GM12878 (cell line): ENCODE data around the gene ZNF780A. TPM values are rescaled to one million over a fixed set of nuclear protein-coding genes. Genes with fewer than 3 reads are reported as not detected.

ENCODE experiments used
- ATAC-seq: fragments of 200-7000 bp; cut with Tn5 transposase; 3 replicates; pipeline ENCODE4 v1.9.1; 2020; ENCODE audit warnings: mild to moderate bottlenecking, moderate library complexity
- BruUV-seq: library from RNA; stranded (reverse); fragments of 400-500 nt; replicated peaks from 2 replicates; lab custom pipeline; 2021; lab: Mats Ljungman, UMichigan
- CTCF ChIA-PET: fragments of 300-600 bp; sonication (Branson Sonifier 250); formaldehyde crosslinking; extraction: SDS; loops from one replicate; lab custom pipeline; 2021; ENCODE audit warnings: inconsistent platforms; lab: Yijun Ruan, JAX
- POLR2A ChIA-PET: fragments of 350-600 bp; formaldehyde crosslinking; extraction: SDS; loops from one replicate; lab custom pipeline; 2021; ENCODE audit warnings: inconsistent platforms; lab: Charles Lee
- RAD21 ChIA-PET: fragments of 300-600 bp; sonication (Branson Sonifier 250); formaldehyde crosslinking; loops from one replicate; lab custom pipeline; 2023; ENCODE audit warnings: antibody characterized with exemption; ENCODE audit not compliant: unreplicated experiment; lab: Charles Lee
- SMC1A ChIA-PET: fragments of 300-600 bp; sonication (Branson Sonifier 250); formaldehyde crosslinking; loops from one replicate; lab custom pipeline; 2023; ENCODE audit not compliant: unreplicated experiment, uncharacterized antibody; lab: Charles Lee
- DNase-seq: peaks from one replicate; pipeline ENCODE4 v3.0.0-alpha.2; 2011; ENCODE audit warnings: low read depth, low spot score
- FAIRE-seq: peaks from 3 replicates; lab custom pipeline; 2011; peaks lifted over from hg19 to GRCh38; lab: Jason Lieb, UNC
- H2AFZ ChIP-seq: 2 replicates; pipeline ENCODE4 v1.6.0; 2011; ENCODE audit warnings: low read depth, low read length, control low read depth; ENCODE audit not compliant: control insufficient read depth
- H3K27ac ChIP-seq: 2 replicates; pipeline ENCODE4 v1.5.1; 2011; ENCODE audit warnings: control low read depth; ENCODE audit not compliant: control insufficient read depth, insufficient read depth
- H3K27me3 ChIP-seq, 2 experiments: replicated peaks in 1 of 2; 2 replicates each; pipeline versions ENCODE4 v1.6.0 to v1.6.1; 2011; ENCODE audit warnings: low read length in 1 of 2; ENCODE audit not compliant: control insufficient read depth in 2 of 2, insufficient read depth in 2 of 2
- H3K36me3 ChIP-seq, 2 experiments: 2 replicates each; pipeline ENCODE4 v1.5.1; 2011; ENCODE audit warnings: low read length in 1 of 2; ENCODE audit not compliant: control insufficient read depth in 2 of 2, insufficient read depth in 2 of 2
- H3K4me1 ChIP-seq: 2 replicates; pipeline ENCODE4 v1.6.1; 2011; ENCODE audit warnings: mild to moderate bottlenecking, low read length, moderate library complexity, mixed read lengths; ENCODE audit not compliant: control insufficient read depth, insufficient read depth
- H3K4me2 ChIP-seq: 2 replicates; pipeline ENCODE4 v1.6.0; 2011; ENCODE audit warnings: control low read depth; ENCODE audit not compliant: control insufficient read depth, insufficient read depth
- H3K4me3 ChIP-seq: fragments of 200-600 bp; sonication (generic); 2 replicates; pipeline ENCODE4 v1.5.1; 2016
- H3K79me2 ChIP-seq: 2 replicates; pipeline ENCODE4 v1.6.0; 2011; ENCODE audit warnings: low read length; ENCODE audit not compliant: control insufficient read depth, insufficient read depth
- H3K9ac ChIP-seq: 2 replicates; pipeline ENCODE4 v1.8.0; 2011; ENCODE audit warnings: low read length, control low read depth, mixed read lengths; ENCODE audit not compliant: control insufficient read depth, insufficient read depth
- H3K9me3 ChIP-seq: replicated peaks from 3 replicates; pipeline ENCODE4 v1.5.1; 2011; ENCODE audit warnings: mild to moderate bottlenecking, low read length; ENCODE audit not compliant: control insufficient read depth, insufficient read depth
- H4K20me1 ChIP-seq: 2 replicates; pipeline ENCODE4 v1.6.0; 2011; ENCODE audit not compliant: control insufficient read depth, insufficient read depth
- ASH2L ChIP-seq: fragments of 300-600, 200-600 bp; sonication (generic); IDR thresholded peaks from 2 replicates; pipeline ENCODE4 v1.6.1; 2017; ENCODE audit warnings: low read depth, mild to moderate bottlenecking, borderline replicate concordance
- E4F1 ChIP-seq: fragments of 450-650 bp; IDR thresholded peaks from 2 replicates; pipeline ENCODE4 v1.6.1; 2018; ENCODE audit warnings: borderline replicate concordance, mild to moderate bottlenecking; ENCODE audit not compliant: partially characterized antibody
- ELK1 ChIP-seq: IDR thresholded peaks from 2 replicates; pipeline ENCODE4 v1.6.1; 2012; ENCODE audit warnings: low read depth, low read length, improper control_type of control experiment
- FOXK2 ChIP-seq: fragments of 450-650 bp; IDR thresholded peaks from 2 replicates; pipeline ENCODE4 v1.6.1; 2017; ENCODE audit warnings: mild to moderate bottlenecking, moderate library complexity
- MYC ChIP-seq: IDR thresholded peaks from 2 replicates; pipeline ENCODE4 v1.6.1; 2011; ENCODE audit warnings: mild to moderate bottlenecking, low read length, moderate library complexity, inconsistent platforms; ENCODE audit not compliant: insufficient read depth, insufficient replicate concordance, insufficient read length, severe bottlenecking
- RB1 ChIP-seq: fragments of 450-650 bp; formaldehyde crosslinking; IDR thresholded peaks from 2 replicates; pipeline ENCODE4 v1.6.1; 2017; ENCODE audit warnings: mild to moderate bottlenecking, borderline replicate concordance
- RFX5 ChIP-seq: IDR thresholded peaks from 2 replicates; pipeline ENCODE4 v1.6.1; 2011; ENCODE audit warnings: low read depth, low read length, improper control_type of control experiment
- SPI1 ChIP-seq: IDR thresholded peaks from 2 replicates; pipeline ENCODE4 v1.6.1; 2011; ENCODE audit warnings: low read depth, mild to moderate bottlenecking, low read length, moderate library complexity, borderline replicate concordance; ENCODE audit not compliant: insufficient read depth
- SREBF1 ChIP-seq: IDR thresholded peaks from 2 replicates; pipeline ENCODE4 v1.6.1; 2012; ENCODE audit warnings: mild to moderate bottlenecking, low read length
- TCF12 ChIP-seq: IDR thresholded peaks from 2 replicates; pipeline ENCODE4 v1.6.1; 2011; ENCODE audit warnings: low read depth, mild to moderate bottlenecking, low read length
- YY1 ChIP-seq: IDR thresholded peaks from 2 replicates; pipeline ENCODE4 v1.6.1; 2011; ENCODE audit warnings: low read depth, mild to moderate bottlenecking, low read length
- ZBTB33 ChIP-seq: fragments of 450-650 bp; IDR thresholded peaks from 2 replicates; pipeline ENCODE4 v1.6.1; 2017; ENCODE audit warnings: mild to moderate bottlenecking
- WGBS: methylation state at CpG from one replicate; pipeline ENCODE4 v1.1.6; 2016; ENCODE audit warnings: low lambda C conversion rate; ENCODE audit not compliant: insufficient replicate concordance, insufficient coverage; ENCODE audit errors: missing lambda C conversion rate; 5-methylcytosine and 5-hydroxymethylcytosine counted together
- in situ Hi-C: fragments of 300-500 bp; cut with MboI; formaldehyde crosslinking; loops from 9 replicates; pipeline ENCODE4 v1.14.3; 2018; ENCODE audit warnings: mixed read lengths
- intact Hi-C: fragments of 100-400 bp; cut with micrococcal nuclease; formaldehyde crosslinking; loops from one replicate; pipeline ENCODE4 v1.14.2; 2022; ENCODE audit not compliant: unreplicated experiment
- polyA plus RNA-seq, 11 experiments: library from polyadenylated mRNA; depleted of rRNA in 4 of 11; unstranded in 6 of 11; stranded (reverse) in 5 of 11; fragments of >200 nt; fragmentation: Nextera tagmentation in 4 of 11; fragmentation: Illumina TruSeq in 1 of 11; extraction: Ambion mirVana in 4 of 11; extraction: Trizol in 1 of 11; gene quantifications; 1 replicate in 1 of 11; 2 replicates in 10 of 11; pipeline versions ENCODE4 v1.2.1 to v1.2.3, GENCODE V29; 2011 to 2016; ENCODE audit warnings: inconsistent platforms in 2 of 11, missing spikeins in 2 of 11, low read depth in 1 of 11
- total RNA-seq, 4 experiments: library from RNA; depleted of rRNA in 3 of 4; stranded (reverse); fragments of >200 nt in 3 of 4; fragmentation: Illumina TruSeq in 1 of 4; extraction: Trizol in 1 of 4; gene quantifications; 2 replicates each; pipeline versions ENCODE4 v1.2.1 to v1.2.3, GENCODE V29; 2013 to 2021

Gene ZNF780A
- total and polyA plus RNA-seq, 10 of the 15 experiments (the other 5 are each of a cell fraction or from before 2014, with no cell fraction given): 10.9 to 27.6 (median 17.6) TPM

GRCh38 chr19:40136818-40137217 is 46.1 kb upstream of the ZNF780A start:
- intact Hi-C loops (no loop called here), in situ Hi-C loops (no loop called here)
- H3K4me2 ChIP-seq: no peak overlapping the region
- H3K27me3 ChIP-seq: no peaks in the 10 kb centered on the region
- peaks cover 2% of the 10 kb centered on the region; the same call in 1 of the 2 replicates for H3K79me2 ChIP-seq
- no peak overlapping the region for H3K9ac ChIP-seq
- ChIA-PET SMC1A (no interaction called here), CTCF (interaction anchor here (0.6 to 1.1 kb wide), 2 partner anchors 29 to 132 kb away, joined by 3 to 4 read pairs; no protein-coding TSS in a partner anchor), POLR2A (no interaction called here), RAD21 (no interaction called here)
- BruUV-seq: no TSS peak
- ATAC-seq: no peak
- FAIRE-seq: no peak
- 72% methylated on average over 5 of the region's 5 CpGs for WGBS
- H3K9me3 ChIP-seq: no peaks in the 10 kb centered on the region; the same call in 2 of the 3 replicates
- no peaks in the 10 kb centered on the region for H4K20me1 ChIP-seq
- H3K4me1 ChIP-seq: no peaks in the 10 kb centered on the region
- no peak overlapping the region for H3K4me3 ChIP-seq
- no peaks in the 10 kb centered on the region for H3K36me3 ChIP-seq
- DNase-seq: no peak
- no peak overlapping the region for H2AFZ ChIP-seq
- TF ChIP-seq FOXK2: no peak
- no peak for TF ChIP-seq ASH2L
- no peak for TF ChIP-seq MYC
- no peak for TF ChIP-seq RFX5
- no peak for TF ChIP-seq RB1
- no peak for TF ChIP-seq TCF12
- H3K27ac ChIP-seq: no peak overlapping the region

- intact Hi-C loops (no loop called here), in situ Hi-C loops (no loop called here)
- no TSS peak for BruUV-seq
- RAD21 ChIA-PET: interaction anchor here (0.6 to 1.0 kb wide), 3 partner anchors 31 to 90 kb away, joined by 3 to 4 read pairs (median 3); no protein-coding TSS in a partner anchor
- Histone ChIP-seq H3K4me2 (no peak overlapping the region), H3K9ac (no peak overlapping the region), H4K20me1 (no peaks in the 10 kb centered on the region), H3K79me2 (no peaks in the 10 kb centered on the region), H3K27me3 (no peaks in the 10 kb centered on the region), H3K36me3 (no peaks in the 10 kb centered on the region), H3K4me3 (no peak overlapping the region), H3K9me3 (no peaks in the 10 kb centered on the region; the same call in 2 of the 3 replicates), H2AFZ (no peak overlapping the region), H3K4me1 (no peaks in the 10 kb centered on the region), H3K27ac (no peak overlapping the region)
- SMC1A ChIA-PET: no interaction called here
- no peak for ATAC-seq
- FAIRE-seq: no peak
- CTCF ChIA-PET: interaction anchor here (1.4 kb wide), 1 partner anchor 31 kb away, joined by 7 read pairs; no protein-coding TSS in a partner anchor
- POLR2A ChIA-PET: interaction anchor here (0.6 kb wide), 1 partner anchor 8 kb away, joined by 5 read pairs; no protein-coding TSS in a partner anchor
- DNase-seq: no peak
- TF ChIP-seq ZBTB33: no peak
- TF ChIP-seq SREBF1: no peak
- no peak for TF ChIP-seq ASH2L
- TF ChIP-seq E4F1: no peak
- no peak for TF ChIP-seq SPI1
- no peak for TF ChIP-seq ELK1
- no peak for TF ChIP-seq YY1
Observed at GRCh38 chr19:40134866-40135265, 44.1 kb upstream of the ZNF780A start.
